VCaP (cell line): ENCODE data around the gene CBFA2T3.

Source experiments
- H3K27ac ChIP-seq: fragments of 450-650 bp; 2 replicates; pipeline ENCODE4 v1.5.1; 2017
- TF ChIP-seq, protein P1 (sequence below): fragments of 450-650 bp; conservative IDR thresholded peaks from 2 replicates; pipeline ENCODE4 v1.5.1; 2017; ENCODE audit warnings: mild to moderate bottlenecking, moderate library complexity

CBFA2T3 gene

DNA sequence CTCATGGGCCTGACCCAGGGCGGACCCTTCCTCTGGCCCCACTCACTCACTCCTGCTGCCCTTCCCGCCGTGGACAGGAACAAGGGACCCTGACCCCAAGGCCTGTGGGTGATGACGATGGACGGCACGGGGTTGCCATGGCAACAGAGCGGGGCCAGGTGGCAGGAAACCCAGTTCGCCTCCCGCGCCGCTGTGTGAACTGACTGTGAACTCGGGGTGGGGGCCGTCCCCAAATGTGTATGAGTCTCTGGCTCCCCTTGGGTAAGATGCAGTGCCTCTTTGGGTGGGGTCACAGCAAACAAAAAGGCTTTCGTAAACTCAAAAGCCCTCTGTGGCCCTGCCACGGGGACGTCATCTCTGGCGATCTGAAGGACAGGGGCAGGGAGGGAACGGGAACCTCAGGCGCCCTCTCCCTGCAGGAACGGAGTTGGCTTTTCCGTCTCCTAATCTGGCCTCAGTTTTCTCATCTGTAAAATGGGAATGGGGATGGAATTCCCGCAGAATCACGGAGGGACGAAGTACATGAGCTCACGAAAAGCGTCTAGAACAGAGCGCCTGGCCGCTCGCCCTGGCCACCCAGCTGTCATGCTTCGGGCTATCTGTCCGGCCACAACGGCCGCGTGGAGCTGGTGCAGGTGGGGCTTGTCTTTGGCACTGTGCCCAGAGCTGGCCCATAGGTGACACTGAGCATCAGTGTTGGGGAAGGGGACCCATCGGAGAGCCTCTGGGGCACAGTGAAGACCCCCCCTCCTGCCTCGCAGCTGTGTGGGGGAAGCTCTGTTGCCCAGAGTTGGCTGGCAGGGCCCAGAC lies 65.7 kb downstream of the CBFA2T3 start:
- no peak overlapping the region for H3K27ac ChIP-seq
- TF ChIP-seq, protein P1, sequence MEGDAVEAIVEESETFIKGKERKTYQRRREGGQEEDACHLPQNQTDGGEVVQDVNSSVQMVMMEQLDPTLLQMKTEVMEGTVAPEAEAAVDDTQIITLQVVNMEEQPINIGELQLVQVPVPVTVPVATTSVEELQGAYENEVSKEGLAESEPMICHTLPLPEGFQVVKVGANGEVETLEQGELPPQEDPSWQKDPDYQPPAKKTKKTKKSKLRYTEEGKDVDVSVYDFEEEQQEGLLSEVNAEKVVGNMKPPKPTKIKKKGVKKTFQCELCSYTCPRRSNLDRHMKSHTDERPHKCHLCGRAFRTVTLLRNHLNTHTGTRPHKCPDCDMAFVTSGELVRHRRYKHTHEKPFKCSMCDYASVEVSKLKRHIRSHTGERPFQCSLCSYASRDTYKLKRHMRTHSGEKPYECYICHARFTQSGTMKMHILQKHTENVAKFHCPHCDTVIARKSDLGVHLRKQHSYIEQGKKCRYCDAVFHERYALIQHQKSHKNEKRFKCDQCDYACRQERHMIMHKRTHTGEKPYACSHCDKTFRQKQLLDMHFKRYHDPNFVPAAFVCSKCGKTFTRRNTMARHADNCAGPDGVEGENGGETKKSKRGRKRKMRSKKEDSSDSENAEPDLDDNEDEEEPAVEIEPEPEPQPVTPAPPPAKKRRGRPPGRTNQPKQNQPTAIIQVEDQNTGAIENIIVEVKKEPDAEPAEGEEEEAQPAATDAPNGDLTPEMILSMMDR = no peak

DNA sequence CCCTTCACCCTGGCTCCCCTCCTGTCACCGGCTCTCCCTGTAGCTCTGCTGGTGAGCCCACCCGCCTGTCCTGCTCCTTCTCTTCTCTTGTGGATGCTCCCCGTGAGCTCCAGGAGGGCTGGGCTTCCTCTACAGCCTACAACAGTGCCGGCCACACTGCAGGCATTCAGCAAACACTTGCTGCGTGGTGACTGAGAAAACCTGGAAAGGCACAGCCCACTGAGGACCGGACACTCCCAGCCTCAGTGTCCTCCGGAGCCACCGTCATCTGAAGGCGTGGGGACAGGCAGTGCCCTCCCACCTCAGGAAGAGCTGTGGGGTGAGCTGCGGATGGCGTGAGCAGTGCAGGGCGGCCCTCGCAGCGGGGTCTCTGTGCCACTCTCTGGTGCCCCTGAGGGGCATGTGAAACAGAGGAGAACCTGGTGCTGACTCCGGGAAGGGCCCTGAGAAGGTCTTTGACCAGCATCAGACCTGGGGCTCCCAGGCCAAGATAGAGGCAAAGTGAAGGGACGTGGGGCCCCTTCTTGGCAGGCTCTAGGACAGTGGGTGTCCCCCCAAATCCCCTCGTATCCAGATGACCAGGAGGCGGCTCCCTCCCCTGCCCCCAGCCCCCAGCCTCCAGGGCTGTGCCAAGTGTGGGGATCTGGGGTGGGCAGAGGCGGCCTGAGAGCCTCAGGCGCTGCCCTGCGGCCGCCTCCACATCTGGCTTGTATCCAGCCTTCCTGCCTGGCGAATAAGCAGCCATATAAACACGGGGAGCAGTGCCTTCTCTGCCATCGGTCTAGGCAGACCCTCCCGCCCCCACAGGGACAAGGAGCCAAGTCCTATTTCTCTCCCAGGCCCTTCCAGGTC lies 66.5 kb downstream of the CBFA2T3 start:
- no peak overlapping the region for H3K27ac ChIP-seq
- TF ChIP-seq, protein P1 = no peak

DNA sequence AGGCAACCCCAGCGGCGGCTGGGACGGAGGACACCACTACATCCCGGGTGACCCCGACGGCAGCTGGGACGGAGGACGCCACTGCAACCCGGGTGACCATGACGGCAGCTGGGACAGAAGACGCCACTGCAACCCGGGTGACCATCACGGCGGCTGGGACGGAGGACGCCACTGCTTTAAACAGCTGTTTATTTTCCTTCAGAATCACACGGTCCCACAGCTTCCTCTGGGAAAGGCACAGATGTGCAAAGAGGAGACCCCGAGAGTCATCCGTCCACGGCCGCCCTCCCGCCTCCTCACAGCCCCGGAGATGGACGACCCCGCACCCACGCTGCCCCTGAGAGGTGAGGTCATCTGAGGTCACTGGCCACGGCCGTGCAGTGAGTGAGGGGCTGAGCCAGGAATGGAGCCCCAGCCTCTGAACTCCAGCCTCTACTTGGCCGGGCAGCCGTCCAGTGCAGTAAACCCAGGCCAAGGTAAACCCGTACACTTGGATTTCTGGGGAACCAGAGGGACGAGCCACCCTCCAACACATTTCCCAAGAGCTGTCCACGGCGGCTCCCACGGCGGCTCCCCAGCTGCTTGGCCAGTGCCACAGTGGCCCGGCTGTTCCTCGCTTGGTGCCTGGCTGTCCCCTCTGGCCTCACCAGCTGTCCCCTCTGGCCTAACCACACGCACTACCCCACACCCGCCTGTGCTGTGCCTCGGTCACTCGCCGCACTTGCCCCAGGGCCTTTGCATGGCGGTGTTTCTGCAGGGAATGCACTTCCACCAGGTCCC lies 67.4 kb downstream of the CBFA2T3 start:
- H3K27ac ChIP-seq = no peak overlapping the region
- TF ChIP-seq, protein P1 = no peak

DNA sequence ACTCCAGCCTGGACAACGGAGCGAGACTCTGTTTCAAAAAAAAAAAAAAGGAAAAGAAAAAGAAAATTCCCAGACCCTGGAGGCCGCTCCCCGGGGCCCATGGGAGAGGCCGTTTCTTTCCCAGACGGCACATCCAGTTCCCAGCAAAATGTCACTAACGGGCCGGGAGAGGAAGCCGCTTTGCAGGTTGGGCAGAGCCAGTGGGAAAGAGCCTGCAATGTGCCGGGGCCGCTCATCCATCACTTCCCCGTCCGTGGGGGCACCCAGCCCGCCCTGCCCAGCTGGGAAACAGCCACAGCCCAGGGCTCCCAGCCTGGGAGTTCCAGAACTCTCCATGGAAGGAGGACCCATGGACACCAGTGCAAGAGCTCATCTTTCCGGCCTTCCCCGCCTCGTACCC lies 68.7 kb downstream of the CBFA2T3 start:
- TF ChIP-seq, protein P1 = no peak
- H3K27ac ChIP-seq = no peak overlapping the region

DNA sequence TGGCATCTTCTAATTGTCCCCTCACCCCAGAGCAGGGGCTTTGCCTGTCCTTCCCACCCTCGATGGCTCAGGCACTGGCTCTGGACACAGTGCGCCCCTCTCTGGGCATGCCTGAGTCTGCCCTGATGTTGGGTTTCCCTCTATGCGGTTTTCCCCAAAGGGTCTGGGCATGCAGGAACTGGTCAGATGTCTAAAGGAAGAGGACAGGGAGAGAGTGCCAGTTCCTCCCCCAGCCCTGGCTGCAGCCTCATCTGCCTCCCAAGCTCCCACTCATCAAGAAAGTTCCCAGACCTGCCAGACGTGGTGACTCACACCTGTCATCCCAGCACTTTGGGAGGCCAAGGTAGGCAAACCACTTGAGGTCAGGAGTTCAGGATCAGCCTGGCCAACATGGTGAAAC lies 69.2 kb downstream of the CBFA2T3 start:
- TF ChIP-seq, protein P1 = no peak
- H3K27ac ChIP-seq = no peak overlapping the region

DNA sequence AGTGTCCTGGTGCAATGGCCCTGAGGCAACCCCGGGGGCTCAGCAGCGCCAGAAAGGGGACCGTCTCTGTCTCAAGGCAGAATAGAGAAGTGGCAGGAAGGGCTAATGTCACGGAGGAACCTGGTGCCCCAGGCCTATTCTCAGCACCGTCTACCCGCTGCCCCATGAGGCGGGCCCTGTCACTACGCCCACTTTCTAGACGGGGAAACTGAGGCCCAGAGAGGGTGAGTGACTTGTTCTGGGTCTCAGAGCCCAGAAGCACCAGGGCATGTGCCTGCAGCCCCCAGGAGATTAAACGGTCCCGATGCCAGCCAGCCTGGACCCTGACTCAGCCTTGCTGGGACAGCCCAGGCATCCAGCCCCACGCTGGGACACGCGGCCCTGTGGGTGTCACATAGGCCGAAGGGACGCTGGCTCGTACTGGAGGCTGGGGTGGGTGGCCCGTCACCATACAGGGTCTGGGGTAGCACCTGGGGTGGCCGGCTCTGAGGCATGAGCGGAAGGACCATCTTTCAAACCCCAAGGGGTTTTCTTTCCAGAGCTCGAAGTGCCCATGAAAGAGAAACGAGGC lies 70.4 kb downstream of the CBFA2T3 start:
- TF ChIP-seq, protein P1 = no peak
- no peak overlapping the region for H3K27ac ChIP-seq

DNA sequence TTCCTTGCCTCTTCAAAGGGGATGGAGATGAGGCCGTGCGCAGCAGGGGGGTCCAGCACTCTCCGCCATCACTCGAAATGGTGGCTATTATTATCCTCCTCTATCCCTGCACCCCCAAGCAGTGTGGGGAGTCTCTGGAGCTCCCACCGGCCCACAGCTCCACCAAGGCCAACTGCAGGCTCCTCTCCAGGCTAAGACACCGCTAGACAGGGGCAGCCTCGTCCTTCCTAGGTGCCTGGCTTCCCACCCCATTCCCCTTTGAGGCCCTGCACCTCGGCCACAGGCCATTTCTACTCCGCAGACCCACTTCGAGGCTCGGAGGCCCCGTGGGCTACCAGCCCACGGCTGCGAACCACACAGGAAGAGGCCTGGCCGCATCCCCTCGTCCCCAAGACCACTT lies 71.0 kb downstream of the CBFA2T3 start:
- TF ChIP-seq, protein P1 = no peak

More for the DNA sequence above, 71.0 kb downstream of the CBFA2T3 start:
- no peak overlapping the region for H3K27ac ChIP-seq
